Tibial nerve (tissue), 3 donors: ENCODE measurements around the gene TRAF3IP3.

Experiments used
- POLR2A ChIP-seq, 2 donors: fragments of 450-650 bp; IDR thresholded peaks; one replicate each; pipeline ENCODE4 v1.6.1; 2017; ENCODE audit warnings: antibody characterized with exemption in 2 of 2, mild to moderate bottlenecking in 2 of 2, moderate library complexity in 2 of 2
- TF ChIP-seq, protein P1 (sequence below), 5 experiments: fragments of 200-600 bp in 3 of 5; fragments of 450-650 bp in 2 of 5; sonication (generic) in 3 of 5; IDR thresholded peaks; one replicate each; pipeline ENCODE4 v1.5.1; 2016 to 2019; ENCODE audit warnings: antibody characterized with exemption in 5 of 5, mild to moderate bottlenecking in 3 of 5, moderate library complexity in 2 of 5

DNA sequence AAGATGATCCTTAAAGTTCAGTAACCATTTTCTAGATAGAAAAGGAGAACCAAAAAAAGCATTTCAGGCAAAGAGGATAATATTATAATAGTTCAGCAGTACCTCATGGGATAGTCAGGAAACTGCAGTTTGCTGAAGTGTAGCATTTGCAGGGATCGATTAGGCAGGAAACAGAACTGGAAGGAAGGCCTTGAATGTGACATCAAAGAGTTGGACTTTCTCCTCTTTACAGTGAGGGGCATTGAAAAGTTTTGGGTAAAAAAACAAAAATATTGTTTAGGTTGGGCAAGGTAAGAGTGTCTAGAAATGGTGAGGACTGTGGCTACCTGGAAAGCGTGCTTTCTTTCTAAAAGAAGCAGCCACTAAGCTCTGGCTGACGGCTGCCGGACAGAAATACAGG lies 58.0 kb downstream of the TRAF3IP3 start:
- TF ChIP-seq, protein P1, sequence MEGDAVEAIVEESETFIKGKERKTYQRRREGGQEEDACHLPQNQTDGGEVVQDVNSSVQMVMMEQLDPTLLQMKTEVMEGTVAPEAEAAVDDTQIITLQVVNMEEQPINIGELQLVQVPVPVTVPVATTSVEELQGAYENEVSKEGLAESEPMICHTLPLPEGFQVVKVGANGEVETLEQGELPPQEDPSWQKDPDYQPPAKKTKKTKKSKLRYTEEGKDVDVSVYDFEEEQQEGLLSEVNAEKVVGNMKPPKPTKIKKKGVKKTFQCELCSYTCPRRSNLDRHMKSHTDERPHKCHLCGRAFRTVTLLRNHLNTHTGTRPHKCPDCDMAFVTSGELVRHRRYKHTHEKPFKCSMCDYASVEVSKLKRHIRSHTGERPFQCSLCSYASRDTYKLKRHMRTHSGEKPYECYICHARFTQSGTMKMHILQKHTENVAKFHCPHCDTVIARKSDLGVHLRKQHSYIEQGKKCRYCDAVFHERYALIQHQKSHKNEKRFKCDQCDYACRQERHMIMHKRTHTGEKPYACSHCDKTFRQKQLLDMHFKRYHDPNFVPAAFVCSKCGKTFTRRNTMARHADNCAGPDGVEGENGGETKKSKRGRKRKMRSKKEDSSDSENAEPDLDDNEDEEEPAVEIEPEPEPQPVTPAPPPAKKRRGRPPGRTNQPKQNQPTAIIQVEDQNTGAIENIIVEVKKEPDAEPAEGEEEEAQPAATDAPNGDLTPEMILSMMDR (IDR thresholded peaks at IDR 0.05): no peak
- TF ChIP-seq POLR2A (IDR thresholded peaks at IDR 0.05): no peak
